ENCODE measurements around the gene B3GLCT. TPM values are rescaled to one million over a fixed set of nuclear protein-coding genes. Genes with fewer than 3 reads are reported as not detected.

Gene B3GLCT
- polyA plus RNA-seq, 1 donor from 2014 or later, result 8.2 TPM

GRCh38 chr13:31160857-31161556 is 38.8 kb upstream of the B3GLCT start:
- H3K9ac ChIP-seq (ENCODE audit: low read length), result peak overlapping the region; percentile 77
- H3K9me2 ChIP-seq (ENCODE audit: insufficient read depth, low read length), result no peaks in the 10 kb centered on the region
- H3F3A ChIP-seq (ENCODE audit: insufficient read depth, low read length, poor library complexity, severe bottlenecking), result no peaks in the 10 kb centered on the region
- TF ChIP-seq RAD21 (conservative IDR thresholded peaks at IDR 0.05) (peak; percentile 56), REST (IDR thresholded peaks at IDR 0.05; ENCODE audit: borderline replicate concordance) (no peak), SMC3 (conservative IDR thresholded peaks at IDR 0.05; ENCODE audit: poor library complexity) (peak; percentile 56)
- H3K9me3 ChIP-seq (ENCODE audit: low read length), result no peaks in the 10 kb centered on the region
- H3K4me3 ChIP-seq (ENCODE audit: low read length), result peak overlapping the region; percentile 90
- H4K20me1 ChIP-seq (ENCODE audit: insufficient read depth), result no peaks in the 10 kb centered on the region
- peaks cover 37% of the 10 kb centered on the region for H3K79me2 ChIP-seq (replicated peaks; ENCODE audit: insufficient read depth, low read length)
- peak overlapping the region; percentile 24 for H2AFZ ChIP-seq (ENCODE audit: low read depth, low read length)
- H3K36me3 ChIP-seq (ENCODE audit: insufficient read depth, low read length), result peaks cover 5% of the 10 kb centered on the region
- no peaks in the 10 kb centered on the region for H3K27me3 ChIP-seq (ENCODE audit: insufficient read depth, low read depth, low read length)
- peak overlapping the region; percentile 79 for H3K27ac ChIP-seq (ENCODE audit: low read length)
- H3K4me2 ChIP-seq (ENCODE audit: low read length), result peak overlapping the region; percentile 96

- no peaks in the 10 kb centered on the region for H3K27me3 ChIP-seq (ENCODE audit: insufficient read depth, low read depth, low read length)
- H3K9me3 ChIP-seq (ENCODE audit: low read length), result no peaks in the 10 kb centered on the region
- H3F3A ChIP-seq (ENCODE audit: insufficient read depth, low read length, poor library complexity, severe bottlenecking), result no peaks in the 10 kb centered on the region
- peak within 1 kb of the TSS; percentile 78 for H2AFZ ChIP-seq (ENCODE audit: low read depth, low read length)
- peak within 1 kb of the TSS; percentile 89 for H3K27ac ChIP-seq (ENCODE audit: low read length)
- peak within 1 kb of the TSS; percentile 90 for H3K4me3 ChIP-seq (ENCODE audit: low read length)
- peak within 1 kb of the TSS; percentile 96 for H3K4me2 ChIP-seq (ENCODE audit: low read length)
- H3K79me2 ChIP-seq (replicated peaks; ENCODE audit: insufficient read depth, low read length), result peaks cover 37% of the 10 kb centered on the region
- H3K36me3 ChIP-seq (ENCODE audit: insufficient read depth, low read length), result peaks cover 5% of the 10 kb centered on the region
- H3K9ac ChIP-seq (ENCODE audit: low read length), result peak within 1 kb of the TSS; percentile 77
- H3K9me2 ChIP-seq (ENCODE audit: insufficient read depth, low read length), result no peaks in the 10 kb centered on the region
- no peaks in the 10 kb centered on the region for H4K20me1 ChIP-seq (ENCODE audit: insufficient read depth)
- TF ChIP-seq POLR2AphosphoS5 (IDR thresholded peaks at IDR 0.05), result peak; percentile 83
- TF ChIP-seq TAF1 (IDR thresholded peaks at IDR 0.05; ENCODE audit: low read depth), result no peak
- TF ChIP-seq CTCF (IDR thresholded peaks at IDR 0.05; ENCODE audit: poor library complexity, severe bottlenecking), result peak; percentile 50
- TF ChIP-seq MXI1 (conservative IDR thresholded peaks at IDR 0.05; ENCODE audit: poor library complexity, severe bottlenecking), result peak; percentile 99
- TF ChIP-seq RAD21 (conservative IDR thresholded peaks at IDR 0.05), result no peak
Observed at GRCh38 chr13:31161557-31162150, 38.1 kb upstream of the B3GLCT start, which contains the start of gene HSPH1. Gene HSPH1 (minus strand): TSS chr13:31161904. CDS start chr13:31161582, 322 bp downstream.
